Dedifferentiated amniotic fluid mesenchymal stem cell (primary cell): Measurements from ENCODE around the gene PACRG.
A peak's percentile ranks its signal among the peaks of the same experiment; 100 is the strongest.

Experiments
- DNase-seq: peaks from one replicate; pipeline ENCODE4 v3.0.0-alpha.2; 2016; ENCODE audit errors: extremely low spot score

Gene PACRG

DNA sequence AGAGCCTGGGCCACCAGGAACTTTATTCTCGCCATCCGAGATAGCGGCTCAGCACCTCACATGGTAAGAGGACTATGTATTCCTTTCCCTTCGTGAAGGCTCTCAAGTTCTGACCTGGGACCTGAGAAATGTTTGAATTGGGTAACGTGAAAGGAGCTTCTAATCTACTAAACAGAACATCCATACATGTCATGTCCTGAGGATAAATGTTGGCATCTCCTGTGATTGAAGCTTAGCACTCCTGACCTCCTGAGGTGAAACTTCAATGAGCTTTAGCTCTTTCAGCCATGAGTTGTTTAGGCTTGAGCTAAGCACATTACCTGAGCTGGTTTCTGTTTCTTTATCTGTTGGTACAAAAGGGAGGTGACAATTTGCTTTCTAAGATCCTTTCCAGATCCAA lies 280.9 kb downstream of the PACRG start:
- no peak for DNase-seq

DNA sequence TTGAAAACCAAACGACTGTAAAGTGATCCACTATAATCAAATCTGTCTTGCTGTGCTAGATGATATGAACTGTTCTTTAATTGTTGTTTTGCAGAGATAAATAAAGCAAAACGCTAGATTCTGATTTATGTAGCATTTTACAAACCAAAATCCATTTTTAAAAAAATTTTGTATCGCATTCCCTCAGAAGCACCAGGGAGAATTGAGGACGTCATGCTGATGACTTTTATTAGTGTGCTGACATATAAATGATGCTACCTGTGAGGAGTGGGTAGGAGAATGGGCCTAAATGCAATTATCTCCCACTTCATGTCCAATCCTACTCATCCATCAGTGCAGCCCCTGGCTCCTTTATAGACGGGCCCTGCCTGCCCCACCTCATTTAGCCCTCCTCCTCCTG lies 282.4 kb downstream of the PACRG start:
- DNase-seq = no peak

DNA sequence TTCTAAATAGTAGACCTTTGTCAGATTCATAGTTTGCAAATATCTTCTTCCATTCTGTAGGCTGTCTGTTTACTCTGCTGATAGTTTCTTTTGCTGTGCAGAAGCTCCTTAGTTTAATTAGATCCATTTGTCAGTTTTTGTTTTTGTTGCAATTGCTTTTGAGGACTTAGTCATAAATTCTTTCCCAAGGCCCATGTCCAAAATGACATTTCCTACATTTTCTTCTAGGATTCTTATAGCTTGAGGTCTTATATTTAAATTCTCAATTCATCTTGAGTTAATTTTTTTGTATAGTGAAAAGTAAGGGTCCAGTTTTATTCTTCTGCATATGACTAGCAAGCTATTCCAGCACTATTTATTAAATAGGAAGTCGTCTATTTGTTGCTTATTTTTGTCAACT lies 287.0 kb downstream of the PACRG start:
- DNase-seq = no peak

DNA sequence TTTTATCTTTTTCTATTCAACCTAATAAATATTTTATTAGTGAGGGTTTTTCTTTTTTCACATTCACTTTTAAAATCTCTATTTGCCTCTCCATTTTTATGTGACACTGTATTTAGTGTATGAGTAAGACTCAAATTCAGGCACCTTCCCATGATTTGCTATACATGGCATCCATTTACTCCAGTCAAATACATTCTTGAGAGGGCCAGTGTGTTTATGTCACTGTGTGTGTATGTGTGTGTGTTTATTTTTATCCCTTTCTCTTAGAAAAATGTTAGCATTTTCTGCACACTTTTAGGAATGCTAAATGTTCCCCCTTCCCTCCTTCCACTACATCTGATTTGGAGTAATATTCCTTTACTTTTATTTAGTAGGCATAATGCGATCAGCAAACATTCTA lies 290.0 kb downstream of the PACRG start:
- DNase-seq = peak; percentile 19

DNA sequence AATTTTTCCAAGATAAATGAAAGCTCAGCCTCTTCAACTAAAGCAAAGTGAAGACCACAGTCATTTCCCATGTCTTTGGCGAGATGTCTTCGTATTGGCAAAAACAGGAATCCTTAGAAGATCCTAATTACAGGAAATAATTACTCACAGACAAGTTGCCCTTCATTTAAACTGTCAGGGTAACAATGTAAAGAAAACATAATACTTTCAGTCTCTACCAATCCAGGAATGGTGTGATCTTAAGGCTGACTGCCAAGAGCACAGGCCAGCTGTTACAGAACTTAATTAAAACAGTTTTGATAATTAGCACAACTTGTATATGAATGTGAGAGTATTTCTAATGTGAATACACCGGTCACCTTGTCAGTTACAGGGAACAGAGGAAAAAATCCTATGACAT lies 292.2 kb downstream of the PACRG start:
- no peak for DNase-seq

DNA sequence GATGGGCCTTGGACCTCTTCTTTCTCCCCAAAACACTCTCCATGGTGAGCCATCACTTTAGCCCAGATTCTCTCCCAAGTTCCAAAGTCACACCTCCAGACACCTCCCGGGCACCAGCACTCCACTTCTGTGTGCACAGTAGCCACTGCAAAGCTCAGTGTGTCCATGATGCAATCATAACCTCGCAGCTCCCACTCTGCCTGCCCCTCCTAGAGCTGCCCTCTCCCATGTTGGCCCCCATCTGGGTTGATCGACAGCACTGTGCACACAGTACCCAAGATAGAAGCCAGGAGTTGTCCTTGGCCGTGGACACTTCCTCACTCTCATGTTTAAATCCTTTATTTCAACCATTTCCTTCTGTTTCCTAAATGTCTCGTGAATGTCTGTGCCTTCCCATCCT lies 293.3 kb downstream of the PACRG start:
- no peak for DNase-seq

DNA sequence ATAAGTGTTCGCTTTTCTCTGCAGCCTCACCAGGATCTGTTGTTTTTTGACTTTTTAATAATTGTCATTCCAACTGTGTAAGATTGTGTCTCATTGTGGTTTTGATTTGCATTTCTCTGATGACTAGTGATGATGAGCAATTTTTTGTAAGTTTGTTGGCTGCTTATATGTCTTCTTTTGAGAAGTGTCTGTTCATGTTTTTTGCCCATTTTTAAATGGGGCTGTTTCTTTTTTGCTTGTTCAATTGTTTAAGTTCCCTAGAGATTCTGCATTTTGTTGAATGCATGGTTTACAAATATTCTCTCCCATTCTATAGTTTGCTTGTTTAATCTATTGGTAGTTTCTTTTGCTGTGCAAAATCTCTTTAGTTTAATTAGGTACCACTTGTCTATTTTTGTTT lies 295.9 kb downstream of the PACRG start:
- DNase-seq = no peak

DNA sequence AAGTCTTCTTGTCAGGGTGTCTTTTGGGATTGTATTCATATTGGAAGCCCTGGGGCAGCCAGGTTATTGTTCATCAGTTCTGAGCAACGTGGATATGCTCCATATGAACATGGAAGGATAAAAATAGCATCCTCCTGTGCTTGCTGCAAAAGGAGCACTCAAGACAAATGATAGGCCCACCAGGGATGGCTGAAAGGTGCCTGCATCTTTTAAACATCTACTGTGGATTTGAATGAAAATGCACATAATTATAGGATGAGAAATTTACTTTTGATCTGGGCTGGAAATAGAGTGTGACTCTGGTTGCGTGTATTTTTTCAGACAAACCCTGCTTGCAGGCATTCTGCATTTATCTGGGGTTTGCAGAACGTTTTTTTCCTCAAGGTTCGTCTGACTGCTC lies 299.1 kb downstream of the PACRG start:
- DNase-seq = no peak

DNA sequence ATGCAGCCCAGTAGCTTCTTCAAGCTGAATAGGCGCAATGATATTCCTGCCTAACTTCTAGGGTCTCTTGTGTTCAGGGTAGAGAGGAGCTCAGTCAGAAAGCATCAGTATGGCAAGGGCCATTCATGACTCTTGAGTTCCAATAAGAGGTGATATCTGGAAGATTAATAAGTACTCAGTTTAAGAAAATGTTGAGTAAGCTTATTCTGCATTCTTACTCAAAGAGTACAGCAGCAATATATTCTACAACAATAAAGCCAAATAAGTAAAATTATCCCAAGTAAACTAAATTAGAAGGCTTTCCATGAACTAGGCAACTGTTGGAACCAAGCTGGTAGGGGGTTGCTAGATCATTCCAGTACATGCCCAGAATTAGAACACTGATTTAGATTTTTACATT lies 303.2 kb downstream of the PACRG start:
- DNase-seq = no peak

DNA sequence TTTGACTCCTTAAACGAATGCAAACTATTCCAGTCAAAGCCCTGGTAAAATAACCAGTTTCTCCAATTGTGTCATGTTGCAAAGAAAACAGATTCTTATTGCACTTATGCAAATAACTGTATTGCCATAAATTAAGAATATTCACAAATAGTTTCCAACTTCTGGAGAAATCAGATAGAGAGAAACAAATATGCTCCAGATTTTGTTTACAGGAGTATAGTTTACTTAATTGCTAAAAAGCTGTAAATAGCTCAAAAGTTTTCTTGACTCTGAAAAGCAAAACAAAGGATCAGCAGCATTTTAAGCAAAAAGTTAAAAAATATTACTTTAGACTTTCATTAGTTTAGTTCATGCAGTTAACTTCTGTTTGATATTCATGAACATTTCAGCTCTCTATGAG lies 304.2 kb downstream of the PACRG start:
- DNase-seq = no peak

DNA sequence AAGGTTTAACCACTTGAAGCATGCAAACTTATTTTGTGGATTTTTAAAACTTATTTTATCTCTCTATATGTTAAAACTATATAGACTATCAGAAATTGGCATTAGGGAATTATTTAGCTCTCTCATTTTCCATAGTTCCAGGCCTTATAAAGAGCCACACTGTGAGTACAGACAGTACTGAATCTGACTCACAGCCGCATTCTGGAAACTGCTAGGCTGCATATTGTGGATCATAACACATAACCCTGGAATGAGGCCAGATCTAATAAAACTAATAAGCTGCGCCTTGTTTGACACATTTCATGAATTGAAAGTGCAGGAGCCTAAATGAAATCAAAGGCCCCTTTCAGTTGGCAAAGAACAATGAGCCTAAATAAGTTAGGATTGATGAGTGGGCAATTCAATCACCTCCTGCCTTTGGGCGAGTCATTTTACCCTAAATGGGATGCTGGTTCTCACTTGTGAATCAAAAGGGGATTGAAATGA lies 308.4 kb downstream of the PACRG start:
- no peak for DNase-seq

DNA sequence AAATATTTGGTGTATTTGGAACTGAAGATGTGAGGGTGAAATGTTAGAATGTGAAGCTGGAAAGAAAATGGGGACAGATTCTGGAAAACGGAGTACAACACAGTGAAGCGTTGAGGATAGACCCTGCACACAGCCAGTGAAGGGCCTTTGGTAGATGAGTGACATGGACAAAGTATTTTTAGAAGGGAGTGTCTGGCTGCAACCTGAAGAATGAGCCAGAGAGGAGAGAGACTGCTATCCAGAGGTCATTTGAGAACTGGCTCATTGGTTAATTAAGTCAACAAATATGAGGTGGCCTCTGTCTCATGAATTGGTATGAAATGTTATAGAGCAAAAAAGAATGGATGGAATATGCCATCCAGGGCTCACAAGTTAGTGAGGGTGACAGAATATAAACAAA lies 310.5 kb downstream of the PACRG start:
- DNase-seq = no peak

DNA sequence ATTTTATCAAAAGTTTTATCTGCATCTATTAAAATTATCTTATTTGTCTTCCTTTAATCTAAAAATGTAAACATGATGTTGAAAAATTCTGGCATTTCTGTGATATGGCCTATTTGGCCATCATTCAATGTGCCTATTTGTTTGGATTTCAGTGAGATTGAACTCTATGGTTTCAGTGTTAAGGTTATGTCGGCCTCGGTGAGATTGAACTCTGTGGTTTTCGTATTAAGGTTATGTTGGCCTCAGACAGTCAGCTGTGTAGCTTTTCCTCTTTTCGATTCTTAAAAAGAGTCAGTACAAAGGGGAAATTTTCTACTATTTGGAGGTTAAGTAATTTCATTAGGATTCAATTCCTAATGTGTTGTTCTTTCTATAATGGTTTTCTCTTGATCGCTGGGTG lies 320.6 kb downstream of the PACRG start:
- DNase-seq = no peak

DNA sequence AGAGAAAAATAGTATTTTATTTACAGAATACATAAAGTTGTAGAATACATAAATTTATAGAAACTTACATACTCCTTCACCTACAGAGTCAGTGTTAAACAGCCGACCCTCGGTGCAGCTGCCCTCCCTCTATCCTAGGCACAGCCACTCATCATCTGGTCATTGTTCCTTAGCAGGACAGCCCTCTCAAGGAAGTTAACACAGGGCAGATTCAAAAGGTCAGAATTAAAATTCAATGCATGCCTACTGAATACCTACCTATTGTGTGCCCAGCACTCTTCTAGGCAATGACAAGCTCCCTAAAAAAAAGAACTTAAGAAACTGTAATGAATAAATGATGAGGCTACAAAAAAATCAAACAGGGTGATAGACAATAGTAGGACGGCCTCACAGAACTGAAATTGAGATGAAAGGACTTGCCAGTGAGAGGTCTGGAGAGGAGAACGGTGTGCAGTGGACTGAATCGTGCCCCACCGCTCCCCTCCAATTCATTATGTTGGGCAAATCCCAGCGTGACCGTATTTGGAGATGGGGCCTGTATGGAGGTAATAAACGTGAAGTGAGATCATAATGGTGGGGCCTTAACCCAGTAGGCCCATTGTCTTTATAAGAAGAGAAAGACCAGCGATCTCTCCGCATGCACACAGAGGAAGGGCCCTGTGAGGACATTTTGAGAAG lies 326.0 kb downstream of the PACRG start:
- no peak for DNase-seq

DNA sequence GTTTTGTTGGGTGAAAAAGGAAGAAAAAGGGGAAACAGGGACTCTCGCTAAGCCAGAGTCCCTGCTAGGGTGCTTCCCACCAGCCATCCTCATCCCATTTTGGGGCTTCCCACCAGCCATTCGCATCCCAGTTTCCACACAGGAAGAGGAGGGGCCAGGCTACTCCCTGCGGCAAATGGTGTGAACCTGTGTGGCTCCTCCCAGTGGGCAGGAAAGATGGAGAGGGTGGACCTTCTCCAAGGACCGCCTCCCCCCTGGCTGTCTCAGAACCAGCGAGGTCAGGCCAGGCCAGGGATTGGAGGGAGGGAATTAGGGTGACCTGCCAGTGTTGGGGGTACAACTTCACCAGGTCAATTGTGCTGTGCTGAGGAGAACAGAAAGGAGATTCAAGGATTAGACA lies 326.9 kb downstream of the PACRG start:
- no peak for DNase-seq

DNA sequence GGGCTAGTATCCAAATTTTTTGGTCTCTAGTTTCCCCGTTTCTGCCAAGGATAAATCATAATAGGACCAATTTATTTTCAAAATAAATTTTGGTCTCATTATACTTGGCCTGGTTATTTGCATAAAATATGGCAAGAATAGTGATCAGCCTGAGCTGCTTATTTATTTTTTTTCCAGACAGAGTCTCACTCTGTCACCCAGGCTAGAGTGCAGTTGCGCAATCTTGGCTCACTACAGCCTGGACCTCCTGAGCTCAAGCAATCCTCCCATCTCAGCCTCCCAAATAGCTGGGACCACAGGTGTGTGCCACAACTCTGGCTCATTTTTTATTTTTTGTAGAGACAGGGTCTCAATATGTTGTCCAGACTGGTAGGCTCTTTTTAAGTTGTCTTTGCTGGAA lies 329.5 kb downstream of the PACRG start:
- no peak for DNase-seq

DNA sequence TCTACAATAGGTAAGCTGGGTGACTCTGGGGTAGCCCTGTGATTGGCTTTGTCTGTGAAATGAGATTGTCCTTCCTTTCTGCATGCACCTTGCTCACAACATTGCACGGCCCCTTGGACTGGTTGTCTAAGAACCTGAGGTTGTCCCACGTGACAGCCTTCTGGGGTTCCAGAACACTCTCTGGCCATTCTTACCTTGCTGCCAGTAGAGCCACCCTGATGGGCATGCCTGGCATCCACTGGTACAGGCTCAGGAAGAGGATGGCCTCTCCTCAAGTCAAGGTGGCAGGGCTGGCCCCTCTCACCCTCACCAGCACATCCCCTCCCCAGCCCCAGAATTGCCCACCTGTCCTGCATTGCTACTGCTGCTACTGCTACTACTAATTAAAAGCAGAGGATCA lies 335.0 kb downstream of the PACRG start:
- DNase-seq = no peak

DNA sequence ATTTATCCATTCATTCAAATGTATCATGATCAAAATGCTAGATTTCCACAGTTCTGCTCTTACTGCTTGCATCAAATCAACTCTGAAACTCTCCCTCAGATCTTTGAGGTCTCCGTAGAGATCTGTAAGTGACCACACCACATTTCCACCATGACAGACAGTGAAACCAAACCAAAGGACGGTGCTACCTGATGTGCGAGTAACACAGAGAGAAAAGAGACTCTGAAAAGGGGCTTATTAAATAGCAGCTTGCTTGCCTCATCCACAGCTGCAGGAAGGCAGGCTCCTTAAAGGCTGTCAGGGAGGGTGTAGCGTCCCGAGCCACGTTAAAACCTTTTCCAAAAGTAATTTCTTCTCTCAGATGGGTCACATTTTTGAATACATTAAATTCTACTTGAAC lies 335.8 kb downstream of the PACRG start:
- DNase-seq = no peak

DNA sequence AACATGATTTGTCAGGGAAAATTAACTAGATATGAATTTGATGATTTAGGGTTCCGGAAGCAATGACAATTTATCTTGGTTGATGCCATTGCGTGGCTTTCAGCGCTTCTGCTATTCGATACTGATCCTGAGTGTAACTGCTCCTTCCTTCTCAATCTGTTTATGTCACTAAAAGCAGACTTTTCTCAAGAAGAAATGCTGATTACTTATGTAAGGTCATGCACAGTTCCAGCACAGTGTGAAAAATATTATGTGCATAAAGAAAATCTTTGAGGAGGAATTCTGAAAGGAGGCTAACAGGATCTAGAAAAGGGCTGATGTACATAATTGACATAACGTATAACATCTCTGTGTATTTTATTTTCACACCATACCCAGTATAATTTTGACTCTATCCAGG lies 336.6 kb downstream of the PACRG start:
- no peak for DNase-seq

DNA sequence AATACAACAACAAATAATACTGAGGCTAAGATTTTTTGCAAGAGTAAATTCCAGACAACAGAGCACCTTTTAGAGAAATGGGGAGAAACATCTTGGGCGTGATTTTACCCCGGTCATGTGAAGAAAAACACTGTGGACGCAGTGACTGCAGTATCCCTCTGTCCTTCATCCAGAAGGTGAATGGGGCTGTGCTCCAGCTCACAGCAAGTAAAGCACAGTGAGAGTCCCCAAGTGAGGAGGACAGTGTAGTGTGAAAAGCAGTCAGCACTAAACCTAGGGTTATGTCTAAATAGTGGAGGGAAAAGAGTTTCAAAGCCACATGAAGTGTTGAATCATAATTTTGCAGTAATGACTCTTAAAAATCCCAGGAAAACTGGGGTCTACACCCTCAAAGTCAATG lies 338.4 kb downstream of the PACRG start:
- no peak for DNase-seq

DNA sequence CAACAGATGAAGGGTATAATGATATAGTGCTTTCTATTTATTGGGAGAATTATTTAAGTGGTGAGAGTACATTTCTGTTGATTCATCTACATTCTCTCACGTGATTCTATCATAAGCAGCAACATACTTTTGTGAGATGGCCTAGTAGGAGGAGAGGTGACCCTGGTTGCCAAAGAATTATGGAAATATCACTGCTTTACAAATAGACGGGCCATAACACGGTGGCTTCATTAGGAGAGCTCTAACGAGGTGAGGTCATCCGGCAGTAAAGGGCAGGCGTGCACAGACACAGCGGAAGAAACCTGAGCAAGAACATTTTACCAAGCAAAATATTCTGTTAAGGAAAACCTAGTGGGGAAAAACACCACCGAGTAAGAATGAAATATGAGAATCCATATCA lies 349.4 kb downstream of the PACRG start:
- DNase-seq = no peak

DNA sequence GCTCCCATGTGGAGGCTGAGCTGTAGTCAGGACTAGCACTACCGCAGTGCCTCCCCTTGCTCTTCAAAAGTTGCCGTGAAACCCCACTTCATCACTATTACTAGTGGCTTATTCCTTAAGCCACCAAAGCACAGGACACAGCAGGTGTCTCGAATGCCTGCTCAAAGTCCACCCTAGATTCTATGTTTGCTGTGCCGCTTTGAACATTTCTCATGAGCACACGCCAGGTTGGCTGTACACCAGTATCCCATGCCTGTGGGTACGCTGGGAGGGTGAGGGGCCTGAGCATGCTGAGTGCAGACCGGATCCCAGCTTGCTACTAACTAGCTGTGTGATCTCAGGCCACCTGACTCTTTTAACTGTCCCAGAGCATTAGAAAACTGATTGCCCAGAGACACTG lies 350.9 kb downstream of the PACRG start:
- no peak for DNase-seq

DNA sequence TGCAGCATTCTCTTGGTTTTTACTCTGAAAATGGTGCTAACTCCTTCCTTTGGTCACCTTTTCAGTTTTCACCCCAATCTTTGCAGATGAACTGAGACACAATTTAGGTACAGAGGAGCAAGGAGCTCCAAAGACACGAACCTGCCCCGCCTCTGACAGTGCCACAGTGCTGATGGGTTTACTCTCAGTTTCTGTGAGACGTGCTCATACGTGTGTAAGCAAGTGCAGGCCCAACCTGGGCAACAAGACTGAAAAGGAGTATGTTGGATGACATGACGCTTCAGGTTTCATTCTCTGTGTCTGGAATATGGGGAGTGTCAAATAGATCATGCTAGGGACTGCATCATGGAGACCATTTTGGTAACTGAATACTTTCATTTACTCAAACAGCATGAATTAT lies 352.5 kb downstream of the PACRG start:
- no peak for DNase-seq

DNA sequence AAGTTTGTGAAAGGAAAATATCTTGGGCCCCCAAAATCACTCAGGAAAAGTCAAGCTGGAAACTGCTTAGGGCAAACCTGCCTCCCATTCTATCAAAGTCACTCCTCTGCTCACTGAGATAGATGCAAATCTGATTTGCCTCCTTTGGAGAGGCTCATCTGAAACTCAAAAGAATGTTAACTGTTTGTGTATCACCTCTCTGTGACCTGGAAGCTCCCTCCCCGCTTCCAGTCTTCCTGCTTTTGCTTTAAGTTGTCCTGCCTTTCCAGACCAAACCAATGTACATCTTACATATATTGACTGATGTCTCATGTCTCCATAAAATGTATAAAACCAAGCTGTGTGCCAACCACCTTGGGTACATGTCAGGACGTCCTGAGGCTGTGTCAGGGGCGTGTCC lies 355.4 kb downstream of the PACRG start:
- DNase-seq = no peak
